Mesenchymal stem cell (in vitro differentiated cells and primary cell): ENCODE measurements around the gene GADD45A.
A peak's percentile ranks its signal among the peaks of the same experiment; 100 is the strongest.

ENCODE experiments used
- DNase-seq: peaks from one replicate; pipeline ENCODE4 v3.0.0-alpha.2; 2013
- H2AFZ ChIP-seq: one replicate; pipeline ENCODE4 v1.6.1; 2013; ENCODE audit warnings: low read depth, mild to moderate bottlenecking, control low read depth, inconsistent platforms, low read length, moderate library complexity
- H2AK5ac ChIP-seq: 2 replicates; pipeline ENCODE4 v1.6.1; 2013; ENCODE audit warnings: low read length, moderate library complexity, mild to moderate bottlenecking, inconsistent platforms; ENCODE audit not compliant: severe bottlenecking
- H2BK120ac ChIP-seq: one replicate; pipeline ENCODE4 v1.6.1; 2013; ENCODE audit warnings: low read depth, mild to moderate bottlenecking, inconsistent platforms, low read length, moderate library complexity
- H2BK12ac ChIP-seq, 2 experiments: one replicate each; pipeline ENCODE4 v1.6.1; 2013; ENCODE audit warnings: inconsistent platforms in 2 of 2, low read length in 2 of 2, mild to moderate bottlenecking in 2 of 2, moderate library complexity in 2 of 2, control low read depth in 1 of 2
- H2BK15ac ChIP-seq: one replicate; pipeline ENCODE4 v1.6.1; 2013; ENCODE audit warnings: mild to moderate bottlenecking, low read depth, inconsistent platforms; ENCODE audit not compliant: poor library complexity, severe bottlenecking
- H2BK5ac ChIP-seq: 2 replicates; pipeline ENCODE4 v1.6.1; 2013; ENCODE audit warnings: low read depth, mild to moderate bottlenecking, low read length, control low read depth, inconsistent platforms; ENCODE audit not compliant: poor library complexity, severe bottlenecking
- H3K14ac ChIP-seq, 2 experiments: one replicate each; pipeline ENCODE4 v1.6.1; 2013; ENCODE audit warnings: inconsistent platforms in 2 of 2, low read length in 2 of 2, control low read depth in 1 of 2, mild to moderate bottlenecking in 1 of 2, moderate library complexity in 1 of 2
- H3K18ac ChIP-seq, 2 experiments: one replicate each; pipeline ENCODE4 v1.6.1; 2013; ENCODE audit warnings: inconsistent platforms in 2 of 2, low read length in 2 of 2, control low read depth in 1 of 2, low read depth in 1 of 2, mild to moderate bottlenecking in 1 of 2
- H3K23ac ChIP-seq, 2 experiments: one replicate each; pipeline ENCODE4 v1.6.1; 2013; ENCODE audit warnings: inconsistent platforms in 2 of 2, low read length in 2 of 2, mild to moderate bottlenecking in 2 of 2, moderate library complexity in 2 of 2, control low read depth in 1 of 2
- H3K27ac ChIP-seq: 2 replicates; pipeline ENCODE4 v1.5.1; 2013; ENCODE audit warnings: mild to moderate bottlenecking, moderate library complexity, low read length, control low read depth, inconsistent platforms; ENCODE audit not compliant: poor library complexity, severe bottlenecking
- H3K27me3 ChIP-seq, 2 experiments: 2 replicates each; pipeline versions ENCODE4 v1.6.1 to v1.7.0; 2013; ENCODE audit warnings: low read length in 2 of 2, mild to moderate bottlenecking in 2 of 2, moderate library complexity in 2 of 2, control low read depth in 1 of 2, inconsistent platforms in 1 of 2; ENCODE audit not compliant: control insufficient read depth in 1 of 2, insufficient read depth in 1 of 2
- H3K36me3 ChIP-seq, 2 experiments: 2 replicates each; pipeline versions ENCODE4 v1.6.1 to v1.7.0; 2013; ENCODE audit warnings: low read length in 2 of 2, control low read depth in 1 of 2, inconsistent platforms in 1 of 2, low read depth in 1 of 2, mild to moderate bottlenecking in 1 of 2; ENCODE audit not compliant: insufficient read depth in 2 of 2, control insufficient read depth in 1 of 2
- H3K4ac ChIP-seq, 2 experiments: one replicate each; pipeline ENCODE4 v1.6.1; 2013; ENCODE audit warnings: inconsistent platforms in 2 of 2, low read length in 2 of 2, mild to moderate bottlenecking in 2 of 2, moderate library complexity in 2 of 2, control low read depth in 1 of 2, low read depth in 1 of 2
- H3K4me1 ChIP-seq: 2 replicates; pipeline ENCODE4 v1.6.1; 2013; ENCODE audit warnings: low read depth, low read length, control low read depth; ENCODE audit not compliant: control insufficient read depth, insufficient read depth
- H3K4me2 ChIP-seq: 2 replicates; pipeline ENCODE4 v1.6.1; 2013; ENCODE audit warnings: low read length, mild to moderate bottlenecking, inconsistent platforms; ENCODE audit not compliant: poor library complexity, severe bottlenecking
- H3K4me3 ChIP-seq, 2 experiments: 2 replicates each; pipeline versions ENCODE4 v1.5.1 to v1.7.0; 2013; ENCODE audit warnings: low read length in 2 of 2, mild to moderate bottlenecking in 2 of 2, control low read depth in 1 of 2, low read depth in 1 of 2; ENCODE audit not compliant: insufficient read depth in 1 of 2
- H3K79me1 ChIP-seq: replicated peaks from 2 replicates; pipeline ENCODE4 v1.6.1; 2013; ENCODE audit warnings: mild to moderate bottlenecking, control low read depth, low read length, inconsistent platforms; ENCODE audit not compliant: poor library complexity, severe bottlenecking
- H3K9ac ChIP-seq: 2 replicates; pipeline ENCODE4 v1.7.0; 2013; ENCODE audit warnings: mild to moderate bottlenecking, low read length, moderate library complexity
- H3K9me3 ChIP-seq: 2 replicates; pipeline ENCODE4 v1.7.0; 2013; ENCODE audit warnings: mild to moderate bottlenecking, low read length; ENCODE audit not compliant: control insufficient read depth
- H4K8ac ChIP-seq: one replicate; pipeline ENCODE4 v1.6.1; 2013; ENCODE audit warnings: inconsistent platforms, mild to moderate bottlenecking, low read length, moderate library complexity
- H4K91ac ChIP-seq: one replicate; pipeline ENCODE4 v1.6.1; 2013; ENCODE audit warnings: mild to moderate bottlenecking, low read length, inconsistent platforms
- WGBS: methylation state at CpG from one replicate; pipeline ENCODE4 v1.1.7; 2013; ENCODE audit warnings: mixed read lengths; 5-methylcytosine and 5-hydroxymethylcytosine counted together

Gene GADD45A

GRCh38 chr1:67731322-67731721 lies 46.3 kb downstream of the GADD45A start:
- Histone ChIP-seq H2BK5ac (no peak overlapping the region), H2AFZ (no peak overlapping the region), H2BK120ac (no peak overlapping the region), H2AK5ac (no peak overlapping the region), H3K4ac (no peak overlapping the region), H3K4me2 (no peak overlapping the region), H2BK12ac (no peak overlapping the region), H2BK15ac (no peak overlapping the region), H4K8ac (no peak overlapping the region), H3K4me1 (peaks cover 15% of the 10 kb centered on the region), H3K9me3 (no peaks in the 10 kb centered on the region), H3K36me3 (peaks cover 0 to 20% of the 10 kb centered on the region in 2 experiments), H3K23ac (no peak overlapping the region), H4K91ac (no peak overlapping the region), H3K79me1 (peaks cover 28% of the 10 kb centered on the region), H3K18ac (no peak overlapping the region), H3K27me3 (no peaks in the 10 kb centered on the region), H3K27ac (no peak overlapping the region), H3K14ac (no peak overlapping the region), H3K9ac (no peak overlapping the region), H3K4me3 (no peak overlapping the region)
- DNase-seq, result no peak
- 92% methylated on average over 2 of the region's 2 CpGs for WGBS

GRCh38 chr1:67732750-67733151 lies 47.8 kb downstream of the GADD45A start:
- Histone ChIP-seq H2BK12ac (peak overlapping the region in 1 of 2 experiments; percentile 45), H3K79me1 (peaks cover 29% of the 10 kb centered on the region), H2BK15ac (no peak overlapping the region), H3K4me3 (no peak overlapping the region), H3K23ac (peak overlapping the region in 1 of 2 experiments; percentile 47), H4K8ac (no peak overlapping the region), H3K36me3 (peaks cover 0 to 14% of the 10 kb centered on the region in 2 experiments), H3K27me3 (no peaks in the 10 kb centered on the region), H4K91ac (no peak overlapping the region), H3K27ac (no peak overlapping the region), H3K4ac (peak overlapping the region in 1 of 2 experiments; percentile 72), H3K9ac (no peak overlapping the region), H3K9me3 (no peaks in the 10 kb centered on the region), H2BK120ac (no peak overlapping the region), H2AFZ (no peak overlapping the region), H2AK5ac (peak overlapping the region; percentile 33), H3K4me2 (no peak overlapping the region), H2BK5ac (no peak overlapping the region), H3K4me1 (peaks cover 19% of the 10 kb centered on the region), H3K14ac (peak overlapping the region in 1 of 2 experiments; percentile 18), H3K18ac (peak overlapping the region in 1 of 2 experiments; percentile 68)
- WGBS, result 63% methylated on average over 6 of the region's 6 CpGs
- DNase-seq, result peak; percentile 87

GRCh38 chr1:67733681-67734322 lies 48.8 kb downstream of the GADD45A start:
- H2BK15ac ChIP-seq, result no peak overlapping the region
- peak overlapping the region; percentile 69 for H2AK5ac ChIP-seq
- H3K9me3 ChIP-seq, result no peaks in the 10 kb centered on the region
- no peak overlapping the region for H2BK5ac ChIP-seq
- peaks cover 3 to 6% of the 10 kb centered on the region in 2 experiments for H3K36me3 ChIP-seq
- DNase-seq, result no peak
- H2BK12ac ChIP-seq, result peak overlapping the region; percentile 14 to 21
- 65% methylated on average over 4 of the region's 4 CpGs for WGBS
- H3K27ac ChIP-seq, result peak overlapping the region; percentile 13
- H3K18ac ChIP-seq, result peak overlapping the region; percentile 46 to 48
- H4K91ac ChIP-seq, result peak overlapping the region; percentile 14
- no peaks in the 10 kb centered on the region for H3K27me3 ChIP-seq
- H3K9ac ChIP-seq, result no peak overlapping the region
- peaks cover 25% of the 10 kb centered on the region for H3K79me1 ChIP-seq
- H3K4me1 ChIP-seq, result peaks cover 19% of the 10 kb centered on the region
- H3K23ac ChIP-seq, result peak overlapping the region in 1 of 2 experiments; percentile 81
- H4K8ac ChIP-seq, result peak overlapping the region; percentile 67
- H3K4me3 ChIP-seq, result no peak overlapping the region
- H2BK120ac ChIP-seq, result no peak overlapping the region
- H3K4me2 ChIP-seq, result no peak overlapping the region
- no peak overlapping the region for H2AFZ ChIP-seq
- H3K14ac ChIP-seq, result no peak overlapping the region
- no peak overlapping the region for H3K4ac ChIP-seq

GRCh38 chr1:67734323-67734690 lies 49.3 kb downstream of the GADD45A start:
- no peak for DNase-seq
- H2BK120ac ChIP-seq, result no peak overlapping the region
- 100% methylated on average over 2 of the region's 3 CpGs for WGBS

More at GRCh38 chr1:67734323-67734690, 49.3 kb downstream of the GADD45A start:
- Histone ChIP-seq H2BK15ac (no peak overlapping the region), H2BK5ac (no peak overlapping the region), H3K4me3 (no peak overlapping the region), H3K14ac (no peak overlapping the region), H3K9ac (no peak overlapping the region), H3K79me1 (peaks cover 24% of the 10 kb centered on the region), H3K27ac (peak overlapping the region; percentile 6), H2AFZ (no peak overlapping the region), H3K4me1 (peaks cover 19% of the 10 kb centered on the region), H3K36me3 (peaks cover 3 to 6% of the 10 kb centered on the region in 2 experiments), H3K27me3 (no peaks in the 10 kb centered on the region), H4K91ac (no peak overlapping the region), H3K4ac (no peak overlapping the region), H2BK12ac (peak overlapping the region in 1 of 2 experiments; percentile 1), H4K8ac (no peak overlapping the region), H3K23ac (no peak overlapping the region), H3K4me2 (no peak overlapping the region), H3K9me3 (no peaks in the 10 kb centered on the region), H3K18ac (peak overlapping the region; percentile 18 to 46), H2AK5ac (peak overlapping the region; percentile 37)
